ENCODE data around the gene HSBP1L1.

Gene HSBP1L1

GRCh38 chr18:79961527-79962291 lies 2.7 kb upstream of the HSBP1L1 start:
- DNase-seq, result no peak

- DNase-seq, result no peak
Observed at GRCh38 chr18:79962311-79962710, 2.1 kb upstream of the HSBP1L1 start.

GRCh38 chr18:79962835-79963657 lies 1.4 kb upstream of the HSBP1L1 start:
- DNase-seq, result peak; percentile 74

GRCh38 chr18:79963658-79964329 lies 649 bp upstream of the HSBP1L1 start:
- no peak for DNase-seq

GRCh38 chr18:79965119-79965902 lies 868 bp downstream of the HSBP1L1 start:
- no peak for DNase-seq

- no peak for DNase-seq
Observed at GRCh38 chr18:79970419-79971133, 6.1 kb downstream of the HSBP1L1 start.

GRCh38 chr18:79971211-79971952 lies 6.9 kb downstream of the HSBP1L1 start:
- DNase-seq, result no peak

GRCh38 chr18:79971986-79972385 lies 7.5 kb downstream of the HSBP1L1 start:
- no peak for DNase-seq

GRCh38 chr18:79972720-79973119 lies 8.3 kb downstream of the HSBP1L1 start:
- DNase-seq, result no peak

- no peak for DNase-seq
Observed at GRCh38 chr18:79973517-79973916, 9.1 kb downstream of the HSBP1L1 start.

- DNase-seq, result no peak
Observed at GRCh38 chr18:79974025-79974654, 9.7 kb downstream of the HSBP1L1 start.

GRCh38 chr18:79975043-79975442 lies 10.6 kb downstream of the HSBP1L1 start:
- DNase-seq, result no peak

- DNase-seq, result no peak
Observed at GRCh38 chr18:79975985-79976680, 11.7 kb downstream of the HSBP1L1 start.

GRCh38 chr18:79979843-79980242 lies 15.4 kb downstream of the HSBP1L1 start:
- no peak for DNase-seq

- no peak for DNase-seq
Observed at GRCh38 chr18:79980585-79980984, 16.1 kb downstream of the HSBP1L1 start.

- DNase-seq, result no peak
Observed at GRCh38 chr18:79982736-79983135, 18.3 kb downstream of the HSBP1L1 start.

GRCh38 chr18:79983253-79983652 lies 18.8 kb downstream of the HSBP1L1 start:
- no peak for DNase-seq

- DNase-seq, result peak; percentile 19
Observed at GRCh38 chr18:79983793-79984192, 19.4 kb downstream of the HSBP1L1 start.

- no peak for DNase-seq
Observed at GRCh38 chr18:79985172-79985571, 20.7 kb downstream of the HSBP1L1 start.

GRCh38 chr18:79986726-79987125 lies 22.3 kb downstream of the HSBP1L1 start:
- DNase-seq, result no peak

Data from CD4-positive, alpha-beta T cell treated with Interleukin-21 for 1 hour (primary cell).